ENCODE data around the gene TBC1D24.

The TBC1D24 gene

DNA sequence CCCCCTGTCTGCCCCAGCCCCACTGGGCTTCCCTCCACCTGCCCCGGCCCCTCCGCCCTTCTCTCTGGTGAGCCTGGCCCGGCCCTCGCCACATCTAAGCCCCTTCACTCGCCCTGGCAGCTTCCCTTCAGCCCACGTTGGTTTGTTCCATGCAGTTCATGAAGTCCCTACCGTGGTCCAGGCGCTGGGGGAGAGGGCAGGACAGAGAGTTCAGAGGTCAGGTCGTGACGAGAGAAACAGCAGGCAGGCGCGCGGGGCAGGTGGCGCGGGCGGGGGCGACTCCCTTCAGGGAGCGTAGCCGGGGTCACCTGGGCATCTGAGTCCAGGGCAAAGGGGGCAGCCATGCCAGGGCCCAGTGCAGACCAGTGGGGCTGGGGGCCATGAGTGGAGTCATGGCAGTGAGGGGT lies 23.9 kb upstream of the TBC1D24 start:
- Histone ChIP-seq H3K27ac (ENCODE audit: low read depth, low read length) (no peak overlapping the region), H3K4me3 (ENCODE audit: low read length) (no peak overlapping the region), H3K9me3 (ENCODE audit: insufficient read depth, low read depth, low read length) (no peaks in the 10 kb centered on the region), H3K9ac (ENCODE audit: low read depth, low read length) (no peak overlapping the region), H3K27me3 (ENCODE audit: insufficient read depth, low read length) (no peaks in the 10 kb centered on the region), H3K4me1 (ENCODE audit: insufficient read depth, low read length) (no peaks in the 10 kb centered on the region), H3K36me3 (ENCODE audit: insufficient read depth, low read length) (peaks cover 91% of the 10 kb centered on the region)
- WGBS = 96% methylated on average over 19 of the region's 19 CpGs

DNA sequence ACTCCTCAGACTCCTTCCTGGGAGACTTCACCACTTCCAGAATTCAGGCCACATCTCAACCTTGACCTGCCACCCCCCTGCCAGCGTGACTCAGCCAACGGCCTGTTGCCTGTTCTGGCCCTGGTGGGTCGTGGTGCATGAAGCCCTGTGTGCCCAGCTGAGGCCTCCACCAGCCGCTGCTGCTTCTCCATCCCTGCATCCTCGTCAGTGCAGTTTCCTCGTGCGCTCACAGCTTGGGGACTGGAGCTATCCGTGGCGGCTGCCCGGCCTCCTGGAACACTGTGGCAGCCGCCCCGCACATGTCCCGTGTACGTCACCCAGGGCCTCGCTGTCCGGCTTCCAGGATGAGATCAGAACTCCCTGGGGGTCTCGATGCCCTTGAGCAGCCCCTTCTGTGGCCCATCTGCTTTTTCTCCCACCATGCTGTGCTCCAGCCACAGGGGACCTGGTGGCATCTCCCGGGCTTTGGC lies 23.0 kb upstream of the TBC1D24 start:
- Histone ChIP-seq H3K4me3 (ENCODE audit: low read length) (no peak overlapping the region), H3K36me3 (ENCODE audit: insufficient read depth, low read length) (peaks cover 91% of the 10 kb centered on the region), H3K9me3 (ENCODE audit: insufficient read depth, low read depth, low read length) (no peaks in the 10 kb centered on the region), H3K4me1 (ENCODE audit: insufficient read depth, low read length) (no peaks in the 10 kb centered on the region), H3K9ac (ENCODE audit: low read depth, low read length) (no peak overlapping the region), H3K27me3 (ENCODE audit: insufficient read depth, low read length) (no peaks in the 10 kb centered on the region), H3K27ac (ENCODE audit: low read depth, low read length) (no peak overlapping the region)
- WGBS = 96% methylated on average over 18 of the region's 18 CpGs

DNA sequence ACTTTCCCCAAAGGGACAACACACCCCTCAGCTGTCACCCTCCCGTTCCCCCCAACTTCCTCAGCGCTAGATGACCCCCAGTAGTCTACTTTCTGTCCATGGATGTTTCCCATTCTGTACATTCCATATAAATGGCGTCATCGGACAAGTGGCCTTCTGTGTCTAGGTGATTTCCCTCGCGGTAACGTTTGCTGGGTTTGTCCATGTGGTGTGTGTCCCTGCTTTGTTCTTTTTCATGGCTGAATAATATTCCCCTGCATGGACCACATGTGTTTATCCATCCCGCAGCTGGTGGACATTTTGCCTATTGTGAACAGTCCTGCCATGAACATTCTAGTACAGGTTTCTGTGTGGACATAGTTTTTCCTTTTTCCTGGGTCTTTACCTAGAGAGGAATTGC lies 22.3 kb upstream of the TBC1D24 start:
- Histone ChIP-seq H3K27me3 (ENCODE audit: insufficient read depth, low read length) (no peaks in the 10 kb centered on the region), H3K4me3 (ENCODE audit: low read length) (no peak overlapping the region), H3K9me3 (ENCODE audit: insufficient read depth, low read depth, low read length) (no peaks in the 10 kb centered on the region), H3K27ac (ENCODE audit: low read depth, low read length) (no peak overlapping the region), H3K4me1 (ENCODE audit: insufficient read depth, low read length) (no peaks in the 10 kb centered on the region), H3K9ac (ENCODE audit: low read depth, low read length) (no peak overlapping the region), H3K36me3 (ENCODE audit: insufficient read depth, low read length) (peaks cover 91% of the 10 kb centered on the region)
- WGBS = 94% methylated on average over 8 of the region's 8 CpGs

DNA sequence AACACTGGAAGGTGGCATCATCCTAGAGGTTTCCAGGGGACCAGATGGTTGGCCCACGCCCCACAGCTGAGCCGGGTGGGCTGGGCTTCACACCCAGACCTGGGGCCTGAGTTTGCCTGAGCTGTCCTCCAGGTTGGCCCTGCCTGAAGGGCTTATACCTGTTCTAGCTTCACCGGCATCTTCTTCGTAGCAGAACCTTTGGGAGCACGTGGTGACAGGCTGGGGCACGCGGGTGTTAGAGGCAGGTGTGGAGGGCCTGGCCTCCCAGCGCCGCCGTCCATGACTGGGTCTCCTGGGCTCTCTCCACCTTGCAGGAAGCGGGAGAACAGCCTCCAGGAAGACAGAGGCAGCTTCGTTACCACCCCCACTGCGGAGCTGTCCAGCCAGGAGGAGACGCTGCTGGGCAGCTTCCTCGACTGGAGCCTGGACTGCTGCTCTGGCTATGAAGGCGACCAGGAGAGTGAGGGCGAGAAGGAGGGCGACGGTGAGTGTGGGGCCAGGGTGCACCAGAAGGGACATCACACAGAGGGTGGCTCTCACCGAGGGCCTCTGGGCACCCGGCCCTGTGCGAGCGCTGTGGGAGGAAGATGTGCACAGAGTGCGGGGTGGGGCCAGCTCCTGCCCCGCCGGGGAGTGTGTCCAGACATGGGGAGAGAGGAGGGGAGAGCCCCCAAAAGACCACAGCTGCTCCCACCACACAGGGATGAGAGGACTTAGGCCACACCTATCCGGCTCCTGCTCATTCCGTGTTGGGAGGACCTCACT lies 19.7 kb upstream of the TBC1D24 start:
- Histone ChIP-seq H3K36me3 (ENCODE audit: insufficient read depth, low read length) (peaks cover 70% of the 10 kb centered on the region), H3K27ac (ENCODE audit: low read depth, low read length) (no peak overlapping the region), H3K9me3 (ENCODE audit: insufficient read depth, low read depth, low read length) (no peaks in the 10 kb centered on the region), H3K4me1 (ENCODE audit: insufficient read depth, low read length) (no peaks in the 10 kb centered on the region), H3K27me3 (ENCODE audit: insufficient read depth, low read length) (no peaks in the 10 kb centered on the region), H3K9ac (ENCODE audit: low read depth, low read length) (no peak overlapping the region), H3K4me3 (ENCODE audit: low read length) (no peak overlapping the region)
- 95% methylated on average over 28 of the region's 28 CpGs for WGBS

DNA sequence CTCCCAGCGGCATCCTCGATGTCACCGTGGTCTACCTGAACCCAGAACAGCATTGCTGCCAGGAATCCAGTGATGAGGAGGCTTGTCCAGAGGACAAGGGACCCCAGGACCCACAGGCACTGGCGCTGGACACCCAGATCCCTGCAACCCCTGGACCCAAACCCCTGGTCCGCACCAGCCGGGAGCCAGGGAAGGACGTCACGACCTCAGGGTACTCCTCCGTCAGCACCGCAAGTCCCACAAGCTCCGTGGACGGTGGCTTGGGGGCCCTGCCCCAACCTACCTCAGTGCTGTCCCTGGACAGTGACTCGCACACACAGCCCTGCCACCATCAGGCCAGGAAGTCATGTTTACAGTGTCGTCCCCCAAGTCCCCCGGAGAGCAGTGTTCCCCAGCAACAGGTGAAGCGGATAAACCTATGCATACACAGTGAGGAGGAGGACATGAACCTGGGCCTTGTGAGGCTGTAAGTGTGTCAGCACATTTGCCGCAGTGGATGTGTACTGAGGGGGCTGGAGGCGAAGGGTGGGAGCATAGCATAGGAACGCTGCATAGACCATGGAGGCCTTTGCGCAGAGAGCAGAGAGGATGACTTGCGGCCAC lies 18.3 kb upstream of the TBC1D24 start:
- 96% methylated on average over 21 of the region's 21 CpGs for WGBS
- Histone ChIP-seq H3K4me3 (ENCODE audit: low read length) (no peak overlapping the region), H3K36me3 (ENCODE audit: insufficient read depth, low read length) (peaks cover 69% of the 10 kb centered on the region), H3K9me3 (ENCODE audit: insufficient read depth, low read depth, low read length) (no peaks in the 10 kb centered on the region), H3K27ac (ENCODE audit: low read depth, low read length) (no peak overlapping the region), H3K4me1 (ENCODE audit: insufficient read depth, low read length) (0 out of 2 replicates have a peak, but pooled peaks cover 2% of the 10 kb centered on the region), H3K9ac (ENCODE audit: low read depth, low read length) (no peak overlapping the region), H3K27me3 (ENCODE audit: insufficient read depth, low read length) (no peaks in the 10 kb centered on the region)

DNA sequence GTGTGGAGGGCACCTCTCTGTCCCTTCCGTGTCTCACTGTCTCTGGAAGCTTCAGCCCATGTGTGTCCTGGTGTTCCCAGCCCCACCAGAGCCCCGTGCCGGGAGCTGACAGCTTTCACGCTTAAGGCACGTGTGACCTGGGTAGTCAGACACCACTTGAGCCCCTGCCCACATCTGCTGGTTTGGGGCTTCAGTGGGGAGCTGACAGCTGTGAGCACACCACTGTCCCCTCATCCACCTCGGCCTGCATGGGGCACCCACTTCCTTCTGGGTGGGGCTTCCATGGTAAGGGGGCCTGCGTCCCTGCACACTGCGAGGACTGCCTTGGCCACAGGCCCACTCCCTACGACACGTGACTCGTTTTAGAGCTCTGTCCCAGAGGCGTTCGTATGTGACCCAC lies 17.7 kb upstream of the TBC1D24 start:
- Histone ChIP-seq H3K36me3 (ENCODE audit: insufficient read depth, low read length) (peaks cover 68% of the 10 kb centered on the region), H3K9ac (ENCODE audit: low read depth, low read length) (no peak overlapping the region)
- 92% methylated on average over 13 of the region's 13 CpGs for WGBS

DNA sequence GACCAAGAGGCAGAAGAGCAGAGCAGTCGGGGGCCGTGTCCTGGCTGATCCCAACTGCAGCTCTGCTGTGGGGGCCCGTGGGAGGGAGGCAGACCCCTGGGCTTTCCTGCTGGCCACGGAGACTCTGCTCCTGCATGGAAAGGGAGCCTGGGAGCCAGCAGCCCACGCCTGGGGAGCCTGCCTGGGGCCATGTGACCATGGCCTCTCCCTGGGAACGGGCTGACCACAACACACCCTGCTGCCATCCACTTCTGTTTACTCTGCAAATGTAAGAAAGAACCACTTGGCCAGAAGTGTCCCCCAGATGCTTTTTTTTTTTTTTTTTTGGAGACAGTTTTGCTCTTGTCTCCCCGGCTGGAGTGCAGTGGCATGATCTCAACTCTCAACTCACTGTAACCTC lies 17.0 kb upstream of the TBC1D24 start:
- Histone ChIP-seq H3K4me3 (ENCODE audit: low read length) (no peak overlapping the region), H3K9ac (ENCODE audit: low read depth, low read length) (no peak overlapping the region), H3K27ac (ENCODE audit: low read depth, low read length) (no peak overlapping the region), H3K9me3 (ENCODE audit: insufficient read depth, low read depth, low read length) (no peaks in the 10 kb centered on the region), H3K36me3 (ENCODE audit: insufficient read depth, low read length) (peaks cover 67% of the 10 kb centered on the region), H3K27me3 (ENCODE audit: insufficient read depth, low read length) (no peaks in the 10 kb centered on the region), H3K4me1 (ENCODE audit: insufficient read depth, low read length) (0 out of 2 replicates have a peak, but pooled peaks cover 2% of the 10 kb centered on the region)
- WGBS = 87% methylated on average over 7 of the region's 7 CpGs

More for the DNA sequence above, 17.7 kb upstream of the TBC1D24 start:
- H3K4me3 ChIP-seq (ENCODE audit: low read length) = no peak overlapping the region
- H3K27me3 ChIP-seq (ENCODE audit: insufficient read depth, low read length) = no peaks in the 10 kb centered on the region
- H3K27ac ChIP-seq (ENCODE audit: low read depth, low read length) = no peak overlapping the region
- 0 out of 2 replicates have a peak, but pooled peaks cover 2% of the 10 kb centered on the region for H3K4me1 ChIP-seq (ENCODE audit: insufficient read depth, low read length)
- H3K9me3 ChIP-seq (ENCODE audit: insufficient read depth, low read depth, low read length) = no peaks in the 10 kb centered on the region

DNA sequence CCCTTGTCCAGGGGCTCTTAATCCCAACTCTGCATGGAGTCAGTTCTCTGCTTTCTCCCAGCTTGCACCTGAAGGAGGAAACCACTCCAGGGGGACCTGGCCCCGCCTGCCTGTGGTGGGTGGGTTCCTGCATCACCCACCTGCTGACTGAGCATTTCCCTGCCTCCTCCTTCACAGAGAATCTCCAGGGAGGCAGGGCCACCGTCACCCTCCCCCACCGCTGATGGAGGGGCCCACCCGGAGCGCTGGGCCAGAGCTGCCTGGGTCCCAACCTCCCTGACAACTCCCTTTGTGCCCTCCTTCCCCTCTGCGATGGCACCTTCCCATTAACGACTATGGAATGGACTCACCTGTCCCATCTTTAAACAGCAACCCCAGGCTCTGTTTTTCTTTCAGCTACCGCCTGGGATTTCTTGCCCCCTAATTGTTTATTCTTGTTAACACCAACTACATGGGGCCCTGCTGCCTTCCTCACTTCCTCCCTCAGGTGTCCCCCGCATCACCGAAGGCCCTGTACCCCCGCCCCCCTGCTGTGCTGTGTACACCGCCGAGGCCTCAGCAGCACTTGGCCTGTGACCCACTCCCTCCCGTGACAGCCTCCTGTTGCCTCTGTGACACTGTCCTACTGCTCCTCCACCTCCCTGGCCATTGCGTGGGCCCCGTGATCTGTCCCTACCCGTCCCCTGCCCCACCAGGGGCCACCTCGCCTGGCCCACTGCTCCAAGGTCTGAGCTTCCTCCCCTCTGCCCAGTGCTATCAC lies 15.9 kb upstream of the TBC1D24 start:
- Histone ChIP-seq H3K9me3 (ENCODE audit: insufficient read depth, low read depth, low read length) (no peaks in the 10 kb centered on the region), H3K9ac (ENCODE audit: low read depth, low read length) (peak overlapping the region; percentile 60), H3K27ac (ENCODE audit: low read depth, low read length) (peak overlapping the region; percentile 48; the same call in 1 of the 2 replicates), H3K4me1 (ENCODE audit: insufficient read depth, low read length) (0 out of 2 replicates have a peak, but pooled peaks cover 2% of the 10 kb centered on the region), H3K4me3 (ENCODE audit: low read length) (peak overlapping the region; percentile 57), H3K36me3 (ENCODE audit: insufficient read depth, low read length) (peaks cover 59% of the 10 kb centered on the region), H3K27me3 (ENCODE audit: insufficient read depth, low read length) (no peaks in the 10 kb centered on the region)
- 24% methylated on average over 18 of the region's 18 CpGs for WGBS

DNA sequence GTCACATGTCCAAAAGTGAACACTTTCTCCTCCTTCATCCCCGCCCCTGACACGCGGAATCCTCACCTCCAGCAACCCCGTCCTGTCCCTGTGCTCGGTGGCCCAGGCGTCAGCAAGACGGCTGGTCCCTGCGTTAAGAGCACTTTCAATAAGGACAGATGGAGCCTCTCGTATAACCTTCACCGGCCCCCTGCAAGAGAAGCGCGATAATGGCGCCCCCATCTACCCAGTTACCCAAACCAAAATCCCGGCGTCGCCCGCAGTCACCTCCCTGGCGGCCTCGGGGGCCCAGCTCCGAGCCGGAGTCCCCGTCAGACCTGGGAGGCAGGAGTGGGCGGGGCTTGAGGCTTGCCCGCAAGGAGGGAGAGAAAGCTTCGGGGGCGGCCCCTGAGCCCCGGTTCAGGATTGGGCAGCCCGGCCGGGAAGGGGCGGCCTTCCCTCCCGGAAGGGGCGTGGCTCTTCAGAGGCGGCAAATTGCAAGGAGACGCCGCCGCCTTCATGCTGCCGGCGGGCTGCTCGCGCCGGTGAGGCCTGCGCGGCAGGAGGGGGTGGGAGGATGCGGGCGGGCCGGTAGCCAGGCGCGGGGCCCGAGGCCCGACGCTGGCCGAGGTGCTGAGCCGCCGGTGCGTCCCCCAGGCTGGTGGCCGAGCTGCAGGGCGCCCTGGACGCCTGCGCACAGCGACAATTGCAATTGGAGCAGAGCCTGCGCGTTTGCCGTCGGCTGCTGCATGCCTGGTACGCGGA lies 15.1 kb upstream of the TBC1D24 start, which contains the start of gene TEDC2:
TEDC2 (plus strand) TSS at position 463 of the 744 bp plus-strand sequence; CDS start at position 499, 36 bp downstream.
- Histone ChIP-seq H3K9me3 (ENCODE audit: insufficient read depth, low read depth, low read length) (no peaks in the 10 kb centered on the region), H3K4me1 (ENCODE audit: insufficient read depth, low read length) (0 out of 2 replicates have a peak, but pooled peaks cover 2% of the 10 kb centered on the region), H3K4me3 (ENCODE audit: low read length) (peak within 1 kb of the TSS; percentile 57), H3K27ac (ENCODE audit: low read depth, low read length) (peak within 1 kb of the TSS; percentile 80), H3K36me3 (ENCODE audit: insufficient read depth, low read length) (peaks cover 54% of the 10 kb centered on the region), H3K9ac (ENCODE audit: low read depth, low read length) (peak within 1 kb of the TSS; percentile 72), H3K27me3 (ENCODE audit: insufficient read depth, low read length) (no peaks in the 10 kb centered on the region)
- under 1% methylated on average over 66 of the region's 66 CpGs for WGBS

DNA sequence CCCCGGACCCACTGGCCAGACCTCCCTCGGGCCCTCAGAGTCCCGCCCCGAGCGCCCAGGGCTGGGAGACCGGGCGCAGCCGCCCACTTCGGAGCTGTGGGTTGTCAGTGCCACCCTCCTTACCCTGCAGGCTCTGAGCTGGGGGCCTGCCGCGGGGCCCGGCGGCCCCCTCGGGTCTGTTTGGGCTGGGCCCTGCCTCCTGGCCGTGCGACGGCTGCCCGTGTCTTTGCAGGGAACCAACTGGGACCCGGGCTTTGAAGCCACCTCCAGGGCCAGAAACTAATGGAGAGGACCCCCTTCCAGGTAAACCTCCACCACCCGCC lies 14.6 kb upstream of the TBC1D24 start:
- peak overlapping the region; percentile 80 for H3K27ac ChIP-seq (ENCODE audit: low read depth, low read length)
- no peaks in the 10 kb centered on the region for H3K27me3 ChIP-seq (ENCODE audit: insufficient read depth, low read length)
- peak overlapping the region; percentile 72 for H3K9ac ChIP-seq (ENCODE audit: low read depth, low read length)
- H3K4me1 ChIP-seq (ENCODE audit: insufficient read depth, low read length) = 0 out of 2 replicates have a peak, but pooled peaks cover 2% of the 10 kb centered on the region
- peak overlapping the region; percentile 57 for H3K4me3 ChIP-seq (ENCODE audit: low read length)
- WGBS = 5% methylated on average over 20 of the region's 20 CpGs
- peaks cover 50% of the 10 kb centered on the region for H3K36me3 ChIP-seq (ENCODE audit: insufficient read depth, low read length)
- H3K9me3 ChIP-seq (ENCODE audit: insufficient read depth, low read depth, low read length) = no peaks in the 10 kb centered on the region
